Lower lobe of right lung (tissue), 2 donors: Measurements from ENCODE around the gene CASR. TPM values are rescaled to one million over a fixed set of nuclear protein-coding genes. Genes with fewer than 3 reads are reported as not detected.

ENCODE experiments used
- ATAC-seq, 2 donors: fragments of 200-7000 bp; cut with Tn5 transposase; one replicate each; pipeline ENCODE4 v1.9.1; 2020 to 2022; ENCODE audit warnings: mild to moderate bottlenecking in 2 of 2, moderate library complexity in 2 of 2
- DNase-seq: peaks from one replicate; pipeline ENCODE4 v3.0.0-alpha.2; 2020
- H3K27ac ChIP-seq: fragments of 200-600 bp; one replicate; pipeline ENCODE4 v1.8.0; 2022
- H3K27me3 ChIP-seq: fragments of 200-600 bp; one replicate; pipeline ENCODE4 v1.8.0; 2022; ENCODE audit warnings: low read depth
- H3K36me3 ChIP-seq: fragments of 200-600 bp; one replicate; pipeline ENCODE4 v1.8.0; 2022; ENCODE audit warnings: mild to moderate bottlenecking
- H3K4me1 ChIP-seq: fragments of 200-600 bp; one replicate; pipeline ENCODE4 v1.8.0; 2022
- H3K4me3 ChIP-seq: fragments of 200-600 bp; one replicate; pipeline ENCODE4 v1.8.0; 2022; ENCODE audit warnings: mild to moderate bottlenecking
- H3K9me3 ChIP-seq: fragments of 200-600 bp; one replicate; pipeline ENCODE4 v1.8.0; 2022
- intact Hi-C: fragments of 100-400 bp; cut with DNase I; formaldehyde crosslinking; loops from one replicate; pipeline ENCODE4 v1.11.0; 2022
- total RNA-seq: library from RNA; stranded (reverse); fragmentation: NEBNext Ultra II Directional; extraction: Animal tissue kit (Norgen Biotek cat#: 25700); gene quantifications from one replicate; pipeline ENCODE4 v1.2.1, GENCODE V29; 2021
- TF ChIP-seq, protein P1 (sequence below): fragments of 200-600 bp; IDR thresholded peaks from one replicate; pipeline ENCODE4 v1.8.0; 2022; ENCODE audit warnings: antibody characterized with exemption, mild to moderate bottlenecking
- donor health status: DM: no; HTN: yes; CAD: no; lungs with severe emphysema.

The CASR gene
- total RNA-seq, 1 donor from 2014 or later = not detected

- no peak for DNase-seq
These were observed 101.0 kb downstream of the CASR start for GRCh38 chr3:122284486-122284885.

DNA sequence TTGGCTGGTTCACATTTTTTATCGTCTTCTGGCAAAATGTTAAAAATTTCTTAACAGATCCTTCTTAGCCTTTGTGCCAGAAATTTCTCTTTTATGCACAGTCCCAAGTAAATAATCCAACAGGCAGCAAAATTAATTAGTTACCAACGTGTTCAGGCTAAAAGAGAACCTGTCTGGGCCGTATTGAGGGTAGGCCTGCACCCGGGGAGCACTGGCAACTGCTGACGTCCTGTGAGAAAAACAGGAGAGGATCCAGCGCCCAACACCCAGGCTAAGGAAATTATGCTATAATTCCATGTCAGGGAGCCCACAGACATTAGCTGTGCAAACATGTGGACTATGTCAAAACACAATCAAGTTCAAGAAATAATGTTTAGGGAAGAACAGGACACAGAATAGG lies 110.9 kb downstream of the CASR start:
- Histone ChIP-seq H3K27ac (peak overlapping the region; percentile 53), H3K4me1 (peaks cover 23% of the 10 kb centered on the region), H3K4me3 (no peak overlapping the region), H3K9me3 (no peaks in the 10 kb centered on the region), H3K27me3 (no peaks in the 10 kb centered on the region), H3K36me3 (no peaks in the 10 kb centered on the region)
- ATAC-seq (peak in 1 of 2 donors; percentile 54), DNase-seq (no peak)
- intact Hi-C loops = no loop called here
- TF ChIP-seq, protein P1, sequence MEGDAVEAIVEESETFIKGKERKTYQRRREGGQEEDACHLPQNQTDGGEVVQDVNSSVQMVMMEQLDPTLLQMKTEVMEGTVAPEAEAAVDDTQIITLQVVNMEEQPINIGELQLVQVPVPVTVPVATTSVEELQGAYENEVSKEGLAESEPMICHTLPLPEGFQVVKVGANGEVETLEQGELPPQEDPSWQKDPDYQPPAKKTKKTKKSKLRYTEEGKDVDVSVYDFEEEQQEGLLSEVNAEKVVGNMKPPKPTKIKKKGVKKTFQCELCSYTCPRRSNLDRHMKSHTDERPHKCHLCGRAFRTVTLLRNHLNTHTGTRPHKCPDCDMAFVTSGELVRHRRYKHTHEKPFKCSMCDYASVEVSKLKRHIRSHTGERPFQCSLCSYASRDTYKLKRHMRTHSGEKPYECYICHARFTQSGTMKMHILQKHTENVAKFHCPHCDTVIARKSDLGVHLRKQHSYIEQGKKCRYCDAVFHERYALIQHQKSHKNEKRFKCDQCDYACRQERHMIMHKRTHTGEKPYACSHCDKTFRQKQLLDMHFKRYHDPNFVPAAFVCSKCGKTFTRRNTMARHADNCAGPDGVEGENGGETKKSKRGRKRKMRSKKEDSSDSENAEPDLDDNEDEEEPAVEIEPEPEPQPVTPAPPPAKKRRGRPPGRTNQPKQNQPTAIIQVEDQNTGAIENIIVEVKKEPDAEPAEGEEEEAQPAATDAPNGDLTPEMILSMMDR = no peak

More at GRCh38 chr3:122284486-122284885, 101.0 kb downstream of the CASR start:
- TF ChIP-seq, protein P1 = no peak
- ATAC-seq = no peak
- intact Hi-C loops = no loop called here
- H3K4me3 ChIP-seq = no peak overlapping the region
- H3K4me1 ChIP-seq = no peaks in the 10 kb centered on the region
- no peaks in the 10 kb centered on the region for H3K9me3 ChIP-seq
- no peak overlapping the region for H3K27ac ChIP-seq
- H3K36me3 ChIP-seq = no peaks in the 10 kb centered on the region
- H3K27me3 ChIP-seq = no peaks in the 10 kb centered on the region

- Histone ChIP-seq H3K36me3 (no peaks in the 10 kb centered on the region), H3K4me1 (peaks cover 23% of the 10 kb centered on the region), H3K9me3 (peaks cover 4% of the 10 kb centered on the region), H3K4me3 (no peak overlapping the region), H3K27me3 (no peaks in the 10 kb centered on the region), H3K27ac (peak overlapping the region; percentile 67)
- ATAC-seq = peak; percentile 83 to 94
- TF ChIP-seq, protein P1 = no peak
- DNase-seq = no peak
- intact Hi-C loops = no loop called here
These were observed 112.0 kb downstream of the CASR start for GRCh38 chr3:122295266-122296062.

- TF ChIP-seq, protein P1 = no peak
- Histone ChIP-seq H3K9me3 (peaks cover 4% of the 10 kb centered on the region), H3K4me3 (no peak overlapping the region), H3K27ac (no peak overlapping the region), H3K36me3 (no peaks in the 10 kb centered on the region), H3K4me1 (peaks cover 23% of the 10 kb centered on the region), H3K27me3 (no peaks in the 10 kb centered on the region)
- ATAC-seq = no peak
- intact Hi-C loops = no loop called here
- DNase-seq = no peak
These were observed 114.8 kb downstream of the CASR start for GRCh38 chr3:122298239-122298638.

DNA sequence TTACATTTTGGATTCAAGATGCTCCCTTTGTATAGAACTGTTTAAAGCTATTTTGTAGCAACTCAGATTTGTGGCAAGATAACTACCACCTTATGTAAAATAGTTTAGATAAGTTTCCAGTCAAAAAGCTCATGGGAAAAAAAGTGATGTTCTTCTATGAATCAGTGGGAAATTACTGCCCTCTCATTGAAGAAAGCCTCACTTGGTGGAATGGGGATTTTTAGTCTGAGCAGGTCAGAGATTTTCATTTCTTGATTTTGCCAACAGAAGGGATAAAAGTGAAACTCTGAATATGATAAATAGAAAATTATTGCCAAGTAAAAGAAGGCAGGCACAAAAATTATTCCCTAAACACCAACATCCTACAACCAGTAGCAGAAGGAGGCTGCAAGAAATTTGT lies 115.7 kb downstream of the CASR start:
- Histone ChIP-seq H3K36me3 (no peaks in the 10 kb centered on the region), H3K9me3 (peaks cover 4% of the 10 kb centered on the region), H3K4me3 (no peak overlapping the region), H3K27ac (no peak overlapping the region), H3K4me1 (peaks cover 17% of the 10 kb centered on the region), H3K27me3 (no peaks in the 10 kb centered on the region)
- TF ChIP-seq, protein P1 = no peak
- no peak for DNase-seq
- ATAC-seq = no peak
- intact Hi-C loops = no loop called here
